ENCODE measurements around the gene ATP13A1. TPM values are rescaled to one million over a fixed set of nuclear protein-coding genes. Genes with fewer than 3 reads are reported as not detected.
"Not testable (repeated sequence)": the region's sequence is repeated elsewhere in the genome, so short reads cannot be mapped to it uniquely, and the experiment has no call there.

The ATP13A1 gene
- total RNA-seq, 1 experiment from 2014 or later, result 48.5 TPM

DNA sequence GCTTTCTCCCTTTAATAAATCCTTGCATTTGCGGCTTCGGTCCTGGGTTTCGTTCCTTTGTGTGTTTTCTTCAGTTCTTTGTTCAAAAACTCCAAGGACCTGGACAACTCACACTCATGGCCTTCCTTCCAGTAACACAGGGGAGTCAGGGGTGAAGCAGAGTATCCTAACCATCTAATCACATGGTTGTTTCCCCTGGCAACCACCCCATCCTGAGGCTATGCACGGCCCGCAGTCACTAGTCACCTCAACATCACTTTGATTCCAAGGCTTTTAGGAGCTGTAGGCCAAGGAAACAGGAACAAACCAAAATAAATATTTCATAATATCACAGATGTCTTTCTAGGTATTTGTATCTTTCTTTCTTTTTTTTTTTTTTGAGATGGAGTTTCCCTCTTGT is 34.1 kb upstream of the ATP13A1 start:
- intact Hi-C loops (cut with micrococcal nuclease), result no loop called here
- no peaks in the 10 kb centered on the region for H3K4me1 ChIP-seq (ENCODE audit: insufficient read depth, low read length)
- H3K4me3 ChIP-seq (ENCODE audit: low read length), result no peak overlapping the region
- no TSS peak for BruUV-seq (replicated peaks)
- peaks cover 19% of the 10 kb centered on the region; the same call in 1 of the 2 replicates for H3K9me3 ChIP-seq (ENCODE audit: low read length)
- no peak overlapping the region for H2AFZ ChIP-seq (ENCODE audit: low read length)
- DNase-seq (no peak), ATAC-seq (no peak)
- no peak overlapping the region for H3K4me2 ChIP-seq (ENCODE audit: low read length)
- H3K79me2 ChIP-seq (ENCODE audit: low read length), result no peaks in the 10 kb centered on the region
- no peaks in the 10 kb centered on the region for H4K20me1 ChIP-seq (ENCODE audit: low read length)
- H3K27ac ChIP-seq (ENCODE audit: low read length), result no peak overlapping the region
- TF ChIP-seq EZH2phosphoT487 (IDR thresholded peaks at IDR 0.05; ENCODE audit: borderline replicate concordance, low read length), result no peak
- no peak overlapping the region for H3K9ac ChIP-seq (ENCODE audit: low read length)
- H3K27me3 ChIP-seq (ENCODE audit: low read length), result no peaks in the 10 kb centered on the region
- CTCF ChIA-PET, result no interaction called here
- POLR2A ChIA-PET (ENCODE audit: unreplicated experiment), result no interaction called here
- no peaks in the 10 kb centered on the region for H3F3A ChIP-seq (ENCODE audit: low read length, unreplicated experiment)
- H3K9me2 ChIP-seq (replicated peaks; ENCODE audit: low read length), result no peaks in the 10 kb centered on the region
- H3K36me3 ChIP-seq (ENCODE audit: low read depth, low read length), result no peaks in the 10 kb centered on the region; the same call in 1 of the 2 replicates

DNA sequence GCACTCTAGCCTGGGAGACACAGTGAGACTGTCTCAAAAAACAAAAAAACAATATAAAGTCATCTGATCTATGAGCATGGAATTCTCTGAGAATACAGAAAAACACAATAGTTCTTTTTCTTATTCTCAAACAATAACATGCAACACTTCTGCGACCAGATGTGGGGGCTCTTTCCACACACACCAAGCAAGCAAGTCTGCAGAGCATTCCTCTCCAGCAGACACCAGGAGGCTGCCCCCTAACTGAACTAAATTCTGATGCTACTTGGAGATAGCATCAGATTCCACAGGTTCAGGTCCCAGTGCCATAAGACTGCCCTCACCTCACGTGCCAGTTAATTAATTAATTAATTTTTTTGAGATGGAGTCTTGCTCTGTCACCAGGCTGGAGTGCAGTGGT is 32.9 kb upstream of the ATP13A1 start:
- Histone ChIP-seq H3K4me1 (ENCODE audit: insufficient read depth, low read length) (no peaks in the 10 kb centered on the region), H3K4me2 (ENCODE audit: low read length) (no peak overlapping the region), H3K27ac (ENCODE audit: low read length) (no peak overlapping the region), H3F3A (ENCODE audit: low read length, unreplicated experiment) (no peaks in the 10 kb centered on the region), H3K9me2 (replicated peaks; ENCODE audit: low read length) (no peaks in the 10 kb centered on the region), H3K79me2 (ENCODE audit: low read length) (no peaks in the 10 kb centered on the region), H3K9me3 (ENCODE audit: low read length) (peaks cover 19% of the 10 kb centered on the region; the same call in 1 of the 2 replicates), H4K20me1 (ENCODE audit: low read length) (no peaks in the 10 kb centered on the region), H3K9ac (ENCODE audit: low read length) (no peak overlapping the region), H2AFZ (ENCODE audit: low read length) (no peak overlapping the region), H3K36me3 (ENCODE audit: low read depth, low read length) (no peaks in the 10 kb centered on the region; the same call in 1 of the 2 replicates), H3K4me3 (ENCODE audit: low read length) (no peak overlapping the region), H3K27me3 (ENCODE audit: low read length) (no peaks in the 10 kb centered on the region)
- ChIA-PET POLR2A (ENCODE audit: unreplicated experiment) (no interaction called here), CTCF (no interaction called here)
- no peak for TF ChIP-seq EZH2 (IDR thresholded peaks at IDR 0.05; ENCODE audit: low read length, unreplicated experiment)
- TF ChIP-seq EZH2phosphoT487 (IDR thresholded peaks at IDR 0.05; ENCODE audit: borderline replicate concordance, low read length), result no peak
- TF ChIP-seq, protein P1, sequence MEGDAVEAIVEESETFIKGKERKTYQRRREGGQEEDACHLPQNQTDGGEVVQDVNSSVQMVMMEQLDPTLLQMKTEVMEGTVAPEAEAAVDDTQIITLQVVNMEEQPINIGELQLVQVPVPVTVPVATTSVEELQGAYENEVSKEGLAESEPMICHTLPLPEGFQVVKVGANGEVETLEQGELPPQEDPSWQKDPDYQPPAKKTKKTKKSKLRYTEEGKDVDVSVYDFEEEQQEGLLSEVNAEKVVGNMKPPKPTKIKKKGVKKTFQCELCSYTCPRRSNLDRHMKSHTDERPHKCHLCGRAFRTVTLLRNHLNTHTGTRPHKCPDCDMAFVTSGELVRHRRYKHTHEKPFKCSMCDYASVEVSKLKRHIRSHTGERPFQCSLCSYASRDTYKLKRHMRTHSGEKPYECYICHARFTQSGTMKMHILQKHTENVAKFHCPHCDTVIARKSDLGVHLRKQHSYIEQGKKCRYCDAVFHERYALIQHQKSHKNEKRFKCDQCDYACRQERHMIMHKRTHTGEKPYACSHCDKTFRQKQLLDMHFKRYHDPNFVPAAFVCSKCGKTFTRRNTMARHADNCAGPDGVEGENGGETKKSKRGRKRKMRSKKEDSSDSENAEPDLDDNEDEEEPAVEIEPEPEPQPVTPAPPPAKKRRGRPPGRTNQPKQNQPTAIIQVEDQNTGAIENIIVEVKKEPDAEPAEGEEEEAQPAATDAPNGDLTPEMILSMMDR (conservative IDR thresholded peaks at IDR 0.05; ENCODE audit: low read depth, low read length), result no peak
- intact Hi-C loops (cut with micrococcal nuclease), result no loop called here
- ATAC-seq (no peak), DNase-seq (no peak)
- no TSS peak for BruUV-seq (replicated peaks)

DNA sequence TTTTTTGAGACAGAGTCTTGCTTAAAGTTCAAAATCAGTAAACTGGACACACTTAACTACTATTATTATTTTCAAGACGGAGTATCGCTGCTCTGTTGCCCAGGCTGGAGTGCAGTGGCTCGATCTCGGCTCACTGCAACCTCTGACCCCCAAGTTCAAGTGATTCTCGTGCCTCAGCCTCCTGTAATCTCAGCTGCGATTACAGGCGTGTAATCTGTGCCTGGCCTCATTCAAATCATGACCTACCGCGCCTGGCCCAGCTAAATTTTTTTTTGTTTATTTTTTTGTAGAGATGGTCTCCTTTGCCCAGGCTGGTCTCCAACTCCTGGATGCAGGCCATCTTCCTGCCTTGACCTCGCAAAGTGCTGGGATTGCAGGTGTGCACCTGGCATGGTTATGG is 28.2 kb upstream of the ATP13A1 start:
- Histone ChIP-seq H2AFZ (ENCODE audit: low read length) (no peak overlapping the region), H3K4me3 (ENCODE audit: low read length) (no peak overlapping the region), H3K9me3 (ENCODE audit: low read length) (0 out of 2 replicates have a peak, but pooled peaks cover 7% of the 10 kb centered on the region), H3K4me2 (ENCODE audit: low read length) (no peak overlapping the region), H3F3A (ENCODE audit: low read length, unreplicated experiment) (no peaks in the 10 kb centered on the region), H4K20me1 (ENCODE audit: low read length) (no peaks in the 10 kb centered on the region), H3K9ac (ENCODE audit: low read length) (no peak overlapping the region), H3K9me2 (replicated peaks; ENCODE audit: low read length) (no peaks in the 10 kb centered on the region), H3K36me3 (ENCODE audit: low read depth, low read length) (no peaks in the 10 kb centered on the region), H3K27me3 (ENCODE audit: low read length) (no peaks in the 10 kb centered on the region), H3K79me2 (ENCODE audit: low read length) (no peaks in the 10 kb centered on the region), H3K4me1 (ENCODE audit: insufficient read depth, low read length) (no peaks in the 10 kb centered on the region), H3K27ac (ENCODE audit: low read length) (no peak overlapping the region)
- ATAC-seq (no peak), DNase-seq (no peak)
- no peak for TF ChIP-seq EZH2phosphoT487 (IDR thresholded peaks at IDR 0.05; ENCODE audit: borderline replicate concordance, low read length)
- TF ChIP-seq, protein P1 (conservative IDR thresholded peaks at IDR 0.05; ENCODE audit: low read depth, low read length), result no peak
- TF ChIP-seq EZH2 (IDR thresholded peaks at IDR 0.05; ENCODE audit: low read length, unreplicated experiment), result no peak
- POLR2A ChIA-PET (ENCODE audit: unreplicated experiment), result no interaction called here
- no TSS peak for BruUV-seq (replicated peaks)
- CTCF ChIA-PET, result no interaction called here
- intact Hi-C loops (cut with micrococcal nuclease), result no loop called here

DNA sequence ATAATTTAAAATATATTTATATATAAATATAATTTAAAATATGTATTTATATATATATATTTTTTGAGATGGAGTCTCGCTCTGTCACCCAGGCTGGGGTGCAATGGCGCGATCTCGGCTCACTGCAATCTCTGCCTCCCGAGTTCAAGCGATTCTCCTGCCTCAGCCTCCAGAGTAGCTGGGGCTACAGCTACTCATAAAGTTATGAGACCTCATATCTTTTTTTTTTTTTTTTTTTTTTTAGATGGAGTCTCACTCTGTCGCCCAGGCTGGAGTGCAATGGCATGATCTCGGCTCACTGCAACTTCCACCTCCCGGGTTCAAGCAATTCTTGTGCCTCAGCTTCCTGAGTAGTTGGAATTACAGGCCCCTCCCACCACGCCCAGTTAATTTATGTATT is 25.5 kb upstream of the ATP13A1 start:
- not testable (repeated sequence) for DNase-seq

More for the DNA sequence above, 25.5 kb upstream of the ATP13A1 start:
- H3K9me2 ChIP-seq (replicated peaks; ENCODE audit: low read length); intact Hi-C loops (cut with micrococcal nuclease); H3K9ac ChIP-seq (ENCODE audit: low read length); ATAC-seq; H3K79me2 ChIP-seq (ENCODE audit: low read length); POLR2A ChIA-PET (ENCODE audit: unreplicated experiment); CTCF ChIA-PET; H3K4me3 ChIP-seq (ENCODE audit: low read length); H3K4me2 ChIP-seq (ENCODE audit: low read length); H4K20me1 ChIP-seq (ENCODE audit: low read length); H3K27me3 ChIP-seq (ENCODE audit: low read length); H3K4me1 ChIP-seq (ENCODE audit: insufficient read depth, low read length); BruUV-seq (replicated peaks); H3K36me3 ChIP-seq (ENCODE audit: low read depth, low read length); H3F3A ChIP-seq (ENCODE audit: low read length, unreplicated experiment); H3K27ac ChIP-seq (ENCODE audit: low read length); H2AFZ ChIP-seq (ENCODE audit: low read length): not testable (repeated sequence)
- peaks cover 11% of the 10 kb centered on the region; the same call in 1 of the 2 replicates for H3K9me3 ChIP-seq (ENCODE audit: low read length)

All from PC-3 (cell line).